GM19328 (cell line): ENCODE data around the gene MAP2K5.

Source experiments
- ATAC-seq: cut with Tn5 transposase; IDR thresholded peaks from one replicate; pipeline ENCODE4 v1.9.1; 2021; ENCODE audit warnings: mild to moderate bottlenecking, moderate library complexity; ENCODE audit not compliant: unreplicated experiment

Gene MAP2K5

GRCh38 chr15:67820122-67820991 is 277.9 kb downstream of the MAP2K5 start:
- no peak for ATAC-seq

- ATAC-seq = no peak
Measured at GRCh38 chr15:67820992-67821783, 278.7 kb downstream of the MAP2K5 start.

- ATAC-seq = no peak
Measured at GRCh38 chr15:67821784-67822440, 279.4 kb downstream of the MAP2K5 start.

- ATAC-seq = no peak
Measured at GRCh38 chr15:67822537-67823313, 280.2 kb downstream of the MAP2K5 start.

GRCh38 chr15:67823314-67824196 is 281.1 kb downstream of the MAP2K5 start:
- ATAC-seq = no peak

- ATAC-seq = no peak
Measured at GRCh38 chr15:67824197-67824968, 281.9 kb downstream of the MAP2K5 start.

GRCh38 chr15:67824976-67825880 is 282.7 kb downstream of the MAP2K5 start, which contains the start of gene SKOR1:
SKOR1 (plus strand) TSS chr15:67825509; CDS start chr15:67825603, 94 bp downstream.
- ATAC-seq = no peak

GRCh38 chr15:67825881-67826716 is 283.6 kb downstream of the MAP2K5 start:
- ATAC-seq = no peak

GRCh38 chr15:67826717-67827561 is 284.4 kb downstream of the MAP2K5 start:
- ATAC-seq = no peak

GRCh38 chr15:67827562-67828277 is 285.2 kb downstream of the MAP2K5 start:
- no peak for ATAC-seq

- no peak for ATAC-seq
Measured at GRCh38 chr15:67828278-67828968, 285.9 kb downstream of the MAP2K5 start.

GRCh38 chr15:67828969-67829646 is 286.6 kb downstream of the MAP2K5 start:
- ATAC-seq = no peak

- ATAC-seq = no peak
Measured at GRCh38 chr15:67829647-67830504, 287.4 kb downstream of the MAP2K5 start.
